HepG2 (cell line): Measurements from ENCODE around the gene CDH23. TPM values are rescaled to one million over a fixed set of nuclear protein-coding genes. Genes with fewer than 3 reads are reported as not detected.

ENCODE experiments used
- ATAC-seq: fragments of 200-7000 bp; cut with Tn5 transposase; 3 replicates; pipeline ENCODE4 v1.9.1; 2020; ENCODE audit warnings: mild to moderate bottlenecking, moderate library complexity
- BruUV-seq: library from RNA; stranded (reverse); fragments of 400-500 nt; replicated peaks from 2 replicates; lab custom pipeline; 2021; lab: Mats Ljungman, UMichigan
- CTCF ChIA-PET: fragments of 300-600 bp; formaldehyde crosslinking; extraction: SDS; loops from one replicate; lab custom pipeline; 2021; ENCODE audit warnings: low total read pairs, inconsistent platforms, low intra/inter-chr PET ratio; lab: Yijun Ruan, JAX
- POLR2A ChIA-PET: fragments of 350-600 bp; sonication (Branson Sonifier 250); formaldehyde crosslinking; loops from one replicate; lab custom pipeline; 2020; ENCODE audit warnings: antibody characterized with exemption, inconsistent platforms; lab: Yijun Ruan, JAX
- DNase-seq: peaks from one replicate; pipeline ENCODE4 v3.0.0-alpha.2; 2015; ENCODE audit warnings: low spot score
- FAIRE-seq: peaks from 3 replicates; lab custom pipeline; 2011; peaks lifted over from hg19 to GRCh38; lab: Jason Lieb, UNC
- H2AFZ ChIP-seq: one replicate; pipeline ENCODE4 v1.6.1; 2011; ENCODE audit warnings: low read length, inconsistent platforms
- H3K27ac ChIP-seq: fragments of 300-600 bp; 3 replicates; pipeline ENCODE4 v1.8.0; 2011; ENCODE audit warnings: mixed run types, mild to moderate bottlenecking, mixed read lengths, low read length, inconsistent platforms; ENCODE audit not compliant: insufficient read depth; ENCODE audit errors: extremely low read length
- H3K27me3 ChIP-seq, 2 experiments: fragments of 200-600 bp in 1 of 2; 2 replicates in 1 of 2; 3 replicates in 1 of 2; pipeline versions ENCODE4 v1.6.0 to v1.8.0; 2011; ENCODE audit warnings: low read length in 2 of 2, mild to moderate bottlenecking in 2 of 2, moderate library complexity in 2 of 2, inconsistent platforms in 1 of 2; ENCODE audit not compliant: insufficient read depth in 2 of 2, control insufficient read depth in 1 of 2
- H3K36me3 ChIP-seq, 2 experiments: fragments of 200-600 bp in 1 of 2; replicated peaks in 1 of 2; 2 replicates in 1 of 2; 3 replicates in 1 of 2; pipeline versions ENCODE4 v1.5.1 to v1.8.0; 2011; ENCODE audit warnings: low read length in 2 of 2, inconsistent platforms in 1 of 2; ENCODE audit not compliant: insufficient read depth in 2 of 2, control insufficient read depth in 1 of 2
- H3K4me1 ChIP-seq: 2 replicates; pipeline ENCODE4 v1.5.1; 2012; ENCODE audit warnings: low read length, inconsistent platforms; ENCODE audit not compliant: insufficient read depth
- H3K4me2 ChIP-seq: 2 replicates; pipeline ENCODE4 v1.6.0; 2011; ENCODE audit warnings: low read depth, low read length, inconsistent platforms
- H3K4me3 ChIP-seq, 3 experiments: fragments of 200-600 bp in 1 of 3; sonication (generic), shearing (Covaris generic) in 1 of 3; replicated peaks in 1 of 3; 2 replicates each; pipeline ENCODE4 v1.5.1; 2011 to 2016; ENCODE audit warnings: low read length in 3 of 3, inconsistent platforms in 2 of 3, low read depth in 2 of 3, mild to moderate bottlenecking in 2 of 3, control low read depth in 1 of 3, mixed read lengths in 1 of 3; ENCODE audit not compliant: insufficient read depth in 1 of 3
- H3K79me2 ChIP-seq: one replicate; pipeline ENCODE4 v1.6.1; 2011; ENCODE audit warnings: low read length, inconsistent platforms; ENCODE audit not compliant: insufficient read depth
- H3K9ac ChIP-seq: 2 replicates; pipeline ENCODE4 v1.6.0; 2011; ENCODE audit warnings: mild to moderate bottlenecking, low read depth, low read length, inconsistent platforms; ENCODE audit not compliant: insufficient read depth
- H3K9me3 ChIP-seq: 2 replicates; pipeline ENCODE4 v1.5.1; 2012; ENCODE audit warnings: mild to moderate bottlenecking, low read length
- H4K20me1 ChIP-seq: 2 replicates; pipeline ENCODE4 v1.6.0; 2011; ENCODE audit warnings: inconsistent platforms, mild to moderate bottlenecking, low read length, moderate library complexity; ENCODE audit not compliant: insufficient read depth
- CCAR2 ChIP-seq: fragments of 200-400 bp; formaldehyde crosslinking; optimal IDR thresholded peaks from 2 replicates; pipeline ENCODE3; 2018; ENCODE audit warnings: low read depth, mild to moderate bottlenecking, low read length, moderate library complexity
- PAF1 ChIP-seq: IDR thresholded peaks from 2 replicates; pipeline ENCODE4 v1.6.1; 2016; ENCODE audit warnings: missing genetic modification reagents, missing compliant biosample characterization
- RBM22 ChIP-seq: fragments of 200-400 bp; formaldehyde crosslinking; optimal IDR thresholded peaks from 2 replicates; pipeline ENCODE3; 2017; ENCODE audit warnings: mild to moderate bottlenecking, low read length, moderate library complexity
- TBP ChIP-seq: sonication (generic); formaldehyde crosslinking; IDR thresholded peaks from 2 replicates; pipeline ENCODE4 v1.5.0; 2020; ENCODE audit warnings: missing genetic modification reagents
- TCF7 ChIP-seq: sonication (generic); IDR thresholded peaks from 2 replicates; pipeline ENCODE4 v1.6.1; 2016; ENCODE audit warnings: antibody characterized with exemption, low read depth
- ZNF142 ChIP-seq: sonication (generic); formaldehyde crosslinking; IDR thresholded peaks from 2 replicates; pipeline ENCODE4 v1.4.0; 2020; ENCODE audit warnings: missing genetic modification reagents
- ZNF556 ChIP-seq: sonication (generic); formaldehyde crosslinking; IDR thresholded peaks from 2 replicates; pipeline ENCODE4 v1.4.0; 2020; ENCODE audit warnings: mild to moderate bottlenecking, missing genetic modification reagents, borderline replicate concordance
- WGBS: methylation state at CpG from one replicate; pipeline ENCODE4 v1.1.6; 2017; ENCODE audit warnings: low lambda C conversion rate; 5-methylcytosine and 5-hydroxymethylcytosine counted together
- in situ Hi-C: cut with HindIII; loops from 2 replicates; pipeline ENCODE4 v1.10.0; 2017; ENCODE audit warnings: low pct_unique_long_range_greater_than_20kb; ENCODE audit not compliant: extremely low pct_ligation_motif_present
- intact Hi-C: fragments of 100-400 bp; cut with micrococcal nuclease; formaldehyde crosslinking; loops from one replicate; pipeline ENCODE4 v1.10.0; 2022; ENCODE audit not compliant: unreplicated experiment
- polyA plus RNA-seq, 8 experiments: library from polyadenylated mRNA; depleted of rRNA in 3 of 8; stranded (reverse) in 7 of 8; unstranded in 1 of 8; fragments of >200 nt; fragmentation: Illumina TruSeq in 4 of 8; extraction: Trizol in 4 of 8; gene quantifications; 2 replicates each; pipeline versions ENCODE4 v1.2.1 to v1.2.3, GENCODE V29; 2011 to 2016; ENCODE audit warnings: low read depth in 4 of 8, missing spikeins in 1 of 8, mixed read lengths in 1 of 8; ENCODE audit not compliant: insufficient read depth in 1 of 8
- total RNA-seq, 5 experiments: library from RNA; depleted of rRNA; stranded (reverse); fragments of >200 nt; fragmentation: Illumina TruSeq; extraction: Trizol; gene quantifications; 2 replicates each; pipeline ENCODE4 v1.2.3, GENCODE V29; 2016; ENCODE audit warnings: low read depth in 1 of 5

The CDH23 gene
- total and polyA plus RNA-seq, 2 of the 13 experiments (the other 11 are each of a cell fraction or from before 2014, with no cell fraction given), result 0.13 TPM; not detected in 1

GRCh38 chr10:71821909-71822763 is 425.4 kb downstream of the CDH23 start (continued):
- no peak for TF ChIP-seq ZNF142
- no peak for TF ChIP-seq PAF1 (CRISPR knock-in tag)
- TF ChIP-seq ZNF556, result no peak
- TF ChIP-seq CCAR2, result no peak
- no peak for TF ChIP-seq TBP

- Histone ChIP-seq H3K36me3 (peaks cover 55 to 92% of the 10 kb centered on the region in 2 experiments), H3K4me1 (no peaks in the 10 kb centered on the region), H3K27ac (no peak overlapping the region), H3K4me2 (no peak overlapping the region), H3K9ac (no peak overlapping the region), H3K79me2 (no peaks in the 10 kb centered on the region), H3K4me3 (no peak overlapping the region), H4K20me1 (no peaks in the 10 kb centered on the region), H3K9me3 (no peaks in the 10 kb centered on the region), H2AFZ (no peak overlapping the region), H3K27me3 (no peaks in the 10 kb centered on the region)
- ChIA-PET POLR2A (no interaction called here), CTCF (no interaction called here)
- ATAC-seq (no peak), FAIRE-seq (no peak), DNase-seq (no peak)
- in situ Hi-C loops, result no loop called here
- TF ChIP-seq TCF7, result no peak
- TF ChIP-seq RBM22, result peak; percentile 39
- BruUV-seq, result no TSS peak
- 96% methylated on average over 4 of the region's 4 CpGs for WGBS
- intact Hi-C loops, result no loop called here
Observed at GRCh38 chr10:71823356-71823755, 426.6 kb downstream of the CDH23 start.
